ENCODE results near the gene CTIF.

CTIF gene

GRCh38 chr18:48545757-48546321 is 7.0 kb downstream of the CTIF start:
- FAIRE-seq, result peak; percentile 25
- no peak for TF ChIP-seq CTCF (IDR thresholded peaks at IDR 0.05; ENCODE audit: insufficient read depth, missing control alignments)
- peak; percentile 69 for DNase-seq (ENCODE audit: insufficient read length, low spot score)

GRCh38 chr18:48546396-48546795 is 7.6 kb downstream of the CTIF start:
- DNase-seq (ENCODE audit: insufficient read length, low spot score), result no peak
- no peak for TF ChIP-seq CTCF (IDR thresholded peaks at IDR 0.05; ENCODE audit: insufficient read depth, missing control alignments)
- no peak for FAIRE-seq

- DNase-seq (ENCODE audit: insufficient read length, low spot score) (no peak), FAIRE-seq (no peak)
- TF ChIP-seq CTCF (IDR thresholded peaks at IDR 0.05; ENCODE audit: insufficient read depth, missing control alignments), result no peak
Observed at GRCh38 chr18:48547531-48547981, 8.7 kb downstream of the CTIF start.

GRCh38 chr18:48548011-48548771 is 9.4 kb downstream of the CTIF start:
- FAIRE-seq, result no peak
- DNase-seq (ENCODE audit: insufficient read length, low spot score), result no peak
- no peak for TF ChIP-seq CTCF (IDR thresholded peaks at IDR 0.05; ENCODE audit: insufficient read depth, missing control alignments)

DNA sequence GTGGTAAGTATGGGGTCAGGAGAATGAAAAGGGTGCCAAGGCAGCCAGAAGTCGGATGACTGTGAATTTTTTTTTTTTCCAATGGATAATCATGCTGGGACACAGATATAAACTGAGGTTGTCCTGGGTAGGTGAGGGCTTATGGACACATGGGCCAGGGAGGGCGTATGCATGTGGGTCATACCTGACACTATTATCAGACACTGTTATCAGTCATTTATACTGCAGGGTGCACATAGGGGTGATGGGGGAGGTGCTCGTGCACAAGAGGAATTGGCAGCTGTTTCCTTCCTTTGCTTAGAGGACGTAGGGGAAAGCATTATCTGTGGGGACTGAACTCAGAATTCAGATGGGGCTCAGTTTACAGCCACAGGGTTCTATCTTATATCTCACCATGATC is 10.1 kb downstream of the CTIF start:
- FAIRE-seq, result no peak
- TF ChIP-seq CTCF (IDR thresholded peaks at IDR 0.05; ENCODE audit: insufficient read depth, missing control alignments), result no peak
- DNase-seq (ENCODE audit: insufficient read length, low spot score), result no peak

GRCh38 chr18:48550101-48550729 is 11.4 kb downstream of the CTIF start:
- no peak for TF ChIP-seq CTCF (IDR thresholded peaks at IDR 0.05; ENCODE audit: insufficient read depth, missing control alignments)
- FAIRE-seq (no peak), DNase-seq (ENCODE audit: insufficient read length, low spot score) (no peak)

DNA sequence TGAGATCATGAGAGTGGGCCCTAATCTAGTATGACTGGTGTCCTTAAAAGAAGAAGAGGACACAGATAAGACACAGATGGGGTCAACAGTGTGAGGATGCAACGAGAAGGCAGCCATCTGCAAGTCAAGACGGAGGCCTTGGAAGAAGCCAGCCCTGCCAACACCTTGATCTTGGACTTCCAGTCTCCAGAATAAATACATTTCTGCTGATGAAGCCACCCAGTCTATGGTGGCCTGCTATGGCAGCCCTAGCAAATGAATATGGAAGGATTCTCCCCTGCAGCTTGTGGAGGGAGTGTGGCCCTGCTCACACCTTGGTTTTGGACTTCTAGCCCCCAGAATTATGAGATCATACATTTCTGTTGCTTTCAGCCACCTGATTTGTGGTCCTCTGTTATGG is 12.3 kb downstream of the CTIF start:
- no peak for DNase-seq (ENCODE audit: insufficient read length, low spot score)
- TF ChIP-seq CTCF (IDR thresholded peaks at IDR 0.05; ENCODE audit: insufficient read depth, missing control alignments), result no peak
- FAIRE-seq, result no peak
